NCI-H345 treated with DMSO at 0.1 percent for 48 hours (cell line): ENCODE results near the gene SLC35A3.
"Not testable (repeated sequence)": the region's sequence is repeated elsewhere in the genome, so short reads cannot be mapped to it uniquely, and the experiment has no call there.

Experiments
- DNase-seq: peaks from one replicate; lab custom pipeline; 2025; ENCODE audit not compliant: unreplicated experiment; lab: John Stamatoyannopoulos, UW

SLC35A3 gene

DNA sequence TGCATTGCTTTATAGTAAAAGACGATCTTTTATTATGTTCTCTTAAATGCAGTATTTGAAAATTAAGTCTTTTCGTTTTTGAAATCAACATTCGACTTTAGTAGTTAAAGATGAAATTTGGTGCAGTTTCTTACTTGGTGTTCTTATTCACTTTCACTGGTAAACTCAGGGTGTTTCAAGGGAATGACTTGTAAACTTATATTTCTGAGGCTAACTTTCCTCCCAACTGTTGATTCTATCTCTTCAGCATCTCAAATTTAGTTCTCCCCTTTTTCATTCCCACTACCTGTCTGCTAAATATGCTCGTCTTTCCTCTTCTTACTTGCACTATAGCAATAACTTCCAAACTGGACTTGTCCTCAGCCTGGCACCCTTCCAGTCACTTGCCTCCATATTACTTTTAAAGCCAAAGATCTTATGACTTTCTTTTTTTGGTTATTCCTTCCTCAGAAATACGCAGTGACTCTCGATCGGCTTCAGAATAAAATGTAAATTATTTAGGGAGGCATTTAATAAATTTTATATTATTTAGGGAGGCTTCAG, 988 bp downstream of the SLC35A3 start:
- DNase-seq: no peak

DNA sequence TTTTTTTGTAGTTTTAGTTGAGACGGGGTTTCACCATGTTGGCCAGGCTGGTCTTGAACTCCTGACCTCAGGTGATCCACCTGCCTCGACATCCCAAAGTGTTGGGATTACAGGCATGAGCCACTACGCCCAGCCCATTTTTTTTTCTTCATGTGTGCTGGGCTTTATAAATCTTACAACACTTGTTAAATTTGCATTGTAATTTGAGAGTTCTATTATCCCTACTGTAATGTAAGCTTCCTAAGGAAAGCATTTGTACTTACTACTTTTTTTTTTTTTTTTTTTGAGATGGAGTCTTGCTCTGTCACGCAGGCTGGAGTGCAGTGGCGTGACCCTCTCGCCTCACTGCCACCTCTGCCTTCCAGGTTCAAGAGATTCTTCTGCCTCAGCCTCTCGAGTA, 2.3 kb downstream of the SLC35A3 start:
- DNase-seq: not testable (repeated sequence)

DNA sequence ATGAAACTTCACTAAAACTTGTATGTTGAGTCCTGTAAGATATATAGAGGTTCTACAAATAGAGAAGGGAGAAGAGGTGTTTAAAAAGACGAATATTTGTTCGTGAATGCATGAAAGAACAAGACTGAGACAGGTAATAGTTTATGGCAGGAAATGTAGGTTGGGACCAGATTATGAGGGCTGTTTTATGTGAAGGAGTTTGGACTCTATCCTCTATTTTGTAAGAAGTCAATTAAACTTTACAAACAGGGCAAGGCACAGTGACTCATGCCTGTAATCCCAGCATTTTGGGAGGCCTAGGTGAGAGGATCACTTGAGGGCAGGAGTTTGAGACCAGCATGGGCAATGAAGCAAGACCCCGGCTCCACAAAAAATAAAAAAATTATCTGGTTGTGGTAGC, 5.7 kb downstream of the SLC35A3 start:
- DNase-seq: no peak

DNA sequence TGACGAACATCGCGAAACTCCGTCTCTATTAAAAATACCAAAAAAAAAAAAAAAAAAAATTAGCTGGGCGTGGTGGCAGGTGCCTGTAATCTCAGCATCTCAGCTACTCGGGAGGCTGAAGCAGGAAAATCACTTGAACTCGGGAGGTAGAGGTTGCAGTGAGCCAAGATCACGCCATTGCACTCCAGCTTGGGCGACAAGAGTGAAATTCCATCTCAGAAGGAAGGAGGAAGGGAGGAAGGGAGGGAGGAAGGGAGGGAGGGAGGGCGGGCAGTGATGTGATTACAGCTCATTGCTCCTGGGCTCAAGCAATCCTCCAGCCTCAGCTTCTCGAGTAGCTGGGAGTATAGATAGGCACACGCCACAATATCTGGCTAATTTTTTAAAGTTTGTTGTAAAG, 7.5 kb downstream of the SLC35A3 start:
- DNase-seq: not testable (repeated sequence)

DNA sequence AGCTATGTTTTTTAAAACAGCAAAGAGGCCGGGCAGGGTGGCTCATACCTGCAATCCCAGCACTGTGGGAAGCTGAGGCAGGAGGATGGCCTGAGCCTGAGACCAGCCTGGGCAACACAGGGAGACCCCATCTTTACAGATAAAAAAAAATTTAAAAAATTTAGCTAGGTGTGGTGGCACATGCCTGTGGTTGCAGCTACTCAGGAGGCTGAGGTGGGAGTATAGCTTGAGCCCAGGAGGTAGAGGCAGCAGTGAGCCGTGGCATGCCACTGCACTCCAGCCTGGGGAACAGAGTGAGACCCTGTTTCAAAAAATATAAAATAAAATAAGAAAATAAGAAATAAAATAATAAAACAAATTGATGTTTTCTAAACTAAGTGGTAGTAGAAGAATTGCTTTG, 8.4 kb downstream of the SLC35A3 start:
- DNase-seq: no peak

DNA sequence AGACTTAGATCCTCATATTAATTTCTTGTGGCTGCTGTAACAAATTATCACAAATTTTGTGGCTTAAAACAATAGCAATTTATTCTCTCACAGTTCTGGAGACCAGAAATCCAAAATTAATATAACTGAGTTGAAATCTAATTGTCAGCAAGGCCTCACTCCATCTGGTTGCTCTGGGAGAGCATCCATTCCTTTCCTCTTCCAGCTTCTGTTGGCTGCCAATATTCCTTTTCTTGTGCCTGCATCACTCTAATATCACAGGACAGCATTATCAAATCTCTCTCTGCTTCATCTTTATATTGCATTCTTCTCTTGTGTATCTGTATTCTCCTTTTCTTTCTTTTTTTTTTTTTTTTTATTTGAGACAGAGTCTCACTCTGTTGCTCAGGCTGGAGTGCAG, 9.3 kb downstream of the SLC35A3 start:
- no peak for DNase-seq

DNA sequence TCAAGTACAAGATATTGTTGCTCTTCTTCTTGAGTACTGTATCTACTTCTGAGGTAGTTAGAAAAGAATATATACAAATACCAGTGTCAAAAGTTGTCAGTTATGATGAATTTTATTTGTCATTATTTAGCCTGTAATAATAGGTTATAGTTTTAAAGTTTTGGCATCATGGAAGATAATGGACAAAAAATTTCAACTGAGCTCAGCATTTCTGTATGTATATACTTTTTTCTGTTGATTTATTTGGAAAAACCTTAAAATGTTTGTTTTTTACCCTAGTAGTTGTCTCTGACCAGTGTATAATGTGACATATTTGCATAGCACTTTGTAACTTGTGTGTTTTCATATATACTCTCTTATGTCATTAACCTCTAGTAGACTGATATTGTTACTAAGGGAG, 11.1 kb downstream of the SLC35A3 start:
- DNase-seq: no peak

DNA sequence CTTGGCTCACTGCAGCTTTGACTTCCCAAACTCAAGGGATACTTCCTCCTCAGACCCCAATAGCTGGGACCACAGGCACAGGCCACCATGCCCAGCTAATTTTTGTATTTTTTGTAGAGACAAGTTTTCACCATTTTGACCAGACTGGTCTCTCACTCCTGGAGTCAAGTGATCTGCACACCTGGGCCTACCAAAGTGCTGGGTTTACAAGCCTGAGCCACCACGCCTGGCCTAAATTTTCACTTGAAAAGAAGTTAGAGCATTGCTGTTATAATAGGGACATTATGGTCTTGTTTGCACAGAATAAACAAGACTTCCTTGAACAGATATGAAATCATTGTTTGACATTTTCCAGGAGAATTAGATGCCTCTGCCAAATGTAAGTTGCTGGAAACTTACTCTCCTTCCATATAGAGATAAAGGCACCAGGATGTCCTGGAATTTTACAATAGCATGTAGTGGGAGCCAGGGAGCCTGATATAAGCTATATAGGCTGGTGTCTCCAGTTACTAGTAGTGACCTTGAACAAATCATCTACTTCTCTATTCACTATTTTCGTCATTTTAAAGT, 16.9 kb downstream of the SLC35A3 start:
- DNase-seq: no peak

DNA sequence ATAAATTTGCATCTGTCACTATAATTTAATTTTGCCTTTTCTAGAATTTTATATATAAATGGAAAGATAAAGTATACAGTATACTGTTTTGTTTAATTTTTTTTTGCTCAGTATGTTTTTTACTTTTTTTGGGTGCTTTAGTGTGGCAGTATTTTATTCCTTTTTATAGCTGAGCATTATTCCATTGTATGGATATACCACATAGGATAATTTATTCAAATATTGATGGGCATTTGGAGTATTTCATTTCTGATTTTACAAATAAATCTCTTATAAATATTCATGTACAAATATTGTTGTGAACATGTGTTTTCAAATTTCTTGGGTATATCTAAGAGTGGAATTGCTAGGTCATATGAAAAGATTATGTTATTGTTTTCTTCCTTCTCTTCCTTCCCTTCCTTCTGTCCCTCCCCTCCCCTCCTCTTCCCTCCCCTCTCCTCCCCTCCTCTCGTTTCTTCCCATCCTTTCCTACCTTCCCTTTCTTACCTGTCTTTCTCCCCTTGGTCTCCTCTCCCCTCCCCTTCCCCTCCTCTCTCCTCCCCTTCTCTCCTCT, 18.5 kb downstream of the SLC35A3 start:
- no peak for DNase-seq

DNA sequence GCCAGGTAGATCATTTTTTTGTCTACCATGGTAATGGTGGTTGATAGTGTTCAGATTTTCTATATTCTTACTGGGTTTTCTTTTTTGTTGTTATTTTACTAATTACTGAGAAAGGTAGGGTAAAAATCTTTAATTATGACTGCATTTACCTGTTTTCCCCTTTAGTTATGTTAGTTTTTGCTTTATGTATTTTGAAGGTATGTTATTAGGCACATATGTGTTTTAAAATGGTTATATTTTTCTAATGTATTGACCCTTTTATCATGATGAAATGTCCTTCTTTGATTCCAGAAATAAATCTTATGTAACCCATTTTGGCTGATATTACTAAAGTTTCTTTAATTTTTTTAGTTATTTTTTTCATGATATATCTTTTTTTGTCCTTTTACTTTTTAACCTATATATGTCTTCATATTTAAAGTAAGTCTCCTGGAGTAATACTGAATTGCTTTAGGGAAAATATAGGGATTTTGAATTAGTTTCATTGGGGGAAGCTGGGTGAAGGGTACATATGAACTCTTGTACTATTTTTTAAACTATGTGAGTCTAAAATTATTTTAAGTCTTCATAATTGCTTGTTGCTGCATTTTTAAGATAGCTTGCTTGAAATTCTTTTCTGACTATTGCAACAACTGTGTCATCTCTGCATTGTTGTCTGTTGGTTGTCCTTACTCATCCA, 22.4 kb downstream of the SLC35A3 start:
- no peak for DNase-seq

DNA sequence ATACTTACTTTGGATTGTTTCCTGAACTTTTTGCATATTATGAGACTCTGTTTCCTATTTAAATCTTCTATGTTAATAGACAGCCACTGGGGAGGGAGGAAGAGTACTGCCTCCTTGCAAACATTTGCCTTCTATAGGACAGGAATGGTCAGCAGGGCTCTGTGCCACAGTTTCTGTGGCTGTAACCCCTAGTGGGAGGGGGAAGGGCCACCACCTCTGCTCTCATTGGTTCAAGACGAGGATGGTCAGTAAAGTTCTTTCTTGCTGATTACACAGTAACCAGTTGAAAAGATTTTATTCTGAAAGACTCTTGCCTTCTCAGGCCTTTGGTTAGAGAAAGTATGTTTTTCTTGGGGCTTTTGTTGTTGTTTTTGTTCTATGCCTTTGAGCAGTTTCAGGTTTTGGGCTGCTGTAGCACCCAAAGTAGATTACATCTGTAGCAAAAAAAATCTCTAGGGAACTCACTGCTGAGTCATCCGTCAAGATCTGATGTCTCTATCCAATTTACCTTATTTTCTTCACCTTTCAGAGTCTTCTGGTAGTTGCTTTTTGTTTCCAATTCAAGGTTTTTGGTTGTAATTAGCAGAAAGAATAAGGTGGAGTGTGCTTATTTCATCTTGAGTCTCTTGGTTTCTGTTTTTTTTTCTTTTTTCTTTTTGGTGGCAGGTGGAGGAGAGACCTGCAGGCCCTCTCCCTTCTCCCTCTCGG, 23.1 kb downstream of the SLC35A3 start:
- DNase-seq: no peak

DNA sequence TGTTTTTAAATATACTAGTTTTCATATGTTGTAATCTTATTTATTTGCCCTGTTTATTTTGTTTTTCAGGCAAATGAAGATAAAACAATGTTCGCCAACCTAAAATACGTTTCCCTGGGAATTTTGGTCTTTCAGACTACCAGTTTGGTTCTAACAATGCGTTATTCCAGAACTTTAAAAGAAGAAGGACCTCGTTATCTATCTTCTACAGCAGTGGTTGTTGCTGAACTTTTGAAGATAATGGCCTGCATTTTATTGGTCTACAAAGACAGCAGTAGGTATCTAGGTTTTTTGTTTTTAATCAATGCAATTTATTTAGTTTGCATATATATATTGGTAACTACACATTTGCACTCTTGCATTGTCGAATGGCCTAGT, 23.7 kb downstream of the SLC35A3 start:
- DNase-seq: no peak

DNA sequence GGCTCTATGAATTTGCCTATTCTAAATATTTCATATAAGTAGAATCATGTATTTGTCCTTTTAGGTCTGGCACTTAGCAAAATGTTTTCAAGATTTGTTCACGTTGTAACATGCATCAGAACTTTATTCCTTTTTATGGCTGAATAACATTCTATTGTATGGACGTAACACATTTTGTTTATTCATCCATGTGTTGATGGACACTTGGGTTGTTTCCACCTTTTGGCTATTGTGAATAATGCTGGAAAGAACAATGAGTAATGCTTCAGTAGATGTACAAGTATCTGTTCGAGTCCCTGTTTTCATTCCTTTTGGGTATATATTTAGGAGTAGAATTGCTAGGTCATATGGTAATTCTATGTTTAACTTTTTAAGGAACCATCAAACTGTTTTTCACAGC, 24.7 kb downstream of the SLC35A3 start:
- DNase-seq: no peak

DNA sequence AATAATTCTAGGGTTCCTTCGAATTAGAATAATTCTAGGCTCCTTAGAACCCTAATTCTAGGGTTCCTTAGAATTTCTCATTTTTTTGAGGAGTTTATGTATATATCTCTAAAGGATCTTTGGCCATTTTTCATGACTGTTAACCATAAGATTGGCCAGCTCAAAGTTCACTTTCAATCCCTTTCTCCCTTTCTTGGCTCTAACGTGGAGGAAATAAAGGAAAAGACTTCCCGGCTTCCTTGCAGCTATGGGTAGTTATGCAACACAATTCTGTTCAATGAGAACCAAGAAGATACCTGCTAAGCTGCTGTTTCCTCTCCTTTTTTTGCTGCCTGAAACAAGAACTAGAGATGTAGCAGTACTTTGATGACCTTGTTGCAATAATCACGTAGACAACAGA, 27.2 kb downstream of the SLC35A3 start:
- no peak for DNase-seq

DNA sequence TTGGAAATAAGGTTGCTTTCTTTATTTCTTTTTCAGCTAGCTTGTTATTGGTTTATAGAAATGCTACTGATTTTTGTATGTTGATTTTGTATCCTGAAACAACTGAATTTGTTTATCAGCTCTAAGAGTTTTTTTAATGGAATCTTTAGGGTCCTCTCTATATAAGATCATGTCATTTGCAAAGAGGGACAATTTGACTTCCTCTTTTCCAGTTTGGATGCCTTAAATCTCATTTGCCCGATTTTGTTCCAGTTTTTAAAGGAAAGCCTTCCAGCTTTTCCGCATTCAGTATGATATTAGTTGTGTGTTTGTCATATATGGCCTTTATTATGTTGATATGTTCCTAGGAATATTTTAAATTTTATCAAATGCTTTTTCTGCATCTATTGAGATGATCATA, 31.7 kb downstream of the SLC35A3 start:
- no peak for DNase-seq

DNA sequence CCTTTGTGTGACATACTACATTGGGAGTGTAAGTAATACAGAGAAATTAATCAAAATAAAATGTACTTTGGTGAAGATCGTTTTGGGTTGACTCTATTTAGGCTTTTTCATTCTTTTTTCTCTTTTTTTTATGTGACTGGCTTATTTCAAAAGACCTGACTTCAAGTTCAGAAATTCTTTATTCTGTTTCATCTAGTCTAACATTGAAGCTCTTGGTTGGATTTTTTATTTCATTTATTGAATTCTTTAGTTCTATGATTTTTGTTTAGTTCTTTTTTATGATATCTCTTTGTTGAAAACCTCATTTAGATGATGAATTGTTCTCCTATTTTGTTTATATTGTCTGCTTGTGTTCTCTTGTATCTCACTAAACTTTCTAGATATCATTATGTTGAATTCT, 35.6 kb downstream of the SLC35A3 start:
- no peak for DNase-seq

DNA sequence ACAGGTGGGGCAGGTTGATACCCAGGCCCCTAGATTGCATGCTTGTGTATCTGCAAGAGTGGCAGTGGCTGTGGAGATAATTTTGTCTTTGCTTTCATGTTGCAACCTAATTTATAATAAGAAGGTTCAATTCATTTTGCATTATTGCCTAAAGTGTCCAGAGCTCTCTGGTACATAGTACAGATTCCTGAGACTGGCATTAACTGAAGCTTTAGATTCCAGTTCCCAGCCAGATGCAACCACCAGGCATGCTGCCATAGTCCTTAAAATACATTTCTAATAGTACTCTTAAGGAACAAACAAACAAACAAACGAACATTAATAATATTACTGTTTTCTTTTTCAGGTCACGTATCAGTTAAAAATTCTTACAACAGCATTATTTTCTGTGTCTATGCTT, 36.9 kb downstream of the SLC35A3 start:
- DNase-seq: no peak

DNA sequence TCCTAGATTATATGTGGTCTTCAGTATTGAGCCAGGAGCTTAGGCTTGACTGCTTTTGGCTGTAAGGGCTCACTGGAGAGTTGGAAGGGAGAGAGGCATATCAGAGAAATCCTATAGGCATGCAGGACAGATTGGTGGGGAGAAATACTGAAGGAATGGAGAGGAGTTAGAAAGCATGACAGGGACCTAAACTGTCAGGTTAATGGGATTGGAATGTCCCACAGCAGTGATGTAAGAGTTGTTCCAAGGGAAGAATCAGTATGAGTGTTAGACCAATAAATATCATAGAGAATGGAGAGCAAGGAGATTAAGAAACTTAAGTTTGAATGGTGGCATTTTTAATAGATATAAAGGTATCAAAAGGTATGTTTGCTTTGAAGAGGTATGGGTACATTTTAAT, 39.7 kb downstream of the SLC35A3 start:
- DNase-seq: no peak

DNA sequence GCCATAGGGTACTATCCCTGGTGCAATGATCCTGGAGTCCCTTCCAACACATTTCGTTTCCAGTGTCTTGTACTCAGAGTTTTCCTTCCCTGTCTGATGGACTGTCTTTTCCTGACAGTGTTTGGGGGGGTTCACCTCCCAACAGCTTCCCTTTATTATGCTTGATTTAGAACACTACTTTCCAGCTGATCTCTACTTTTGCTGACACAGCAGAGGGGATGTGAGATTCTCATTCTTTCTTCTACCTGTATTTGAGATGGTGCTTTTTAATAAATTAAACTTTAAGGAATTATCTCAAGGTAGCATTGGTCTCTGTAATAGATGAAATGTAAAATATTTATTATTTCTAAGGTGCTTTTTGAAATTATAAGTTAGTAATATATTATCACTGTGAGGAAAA, 41.0 kb downstream of the SLC35A3 start:
- no peak for DNase-seq

DNA sequence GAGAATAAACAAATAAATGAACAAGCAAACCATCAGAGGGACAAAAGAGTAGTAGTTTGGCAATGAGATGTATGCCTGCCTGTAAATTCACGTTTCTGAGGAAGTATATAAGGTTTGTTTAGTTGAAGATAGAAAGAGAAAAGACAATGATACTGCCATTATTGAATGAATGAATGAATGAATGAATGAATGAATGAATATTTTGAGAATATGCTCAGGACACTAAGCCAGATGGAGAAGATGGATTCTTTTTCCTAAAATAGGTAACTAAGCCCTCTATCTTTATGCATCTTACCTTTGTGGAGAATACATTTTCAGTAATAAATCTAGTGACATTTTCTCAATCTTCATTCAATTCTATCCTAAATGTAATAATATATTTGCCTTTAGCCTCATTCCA, 49.4 kb downstream of the SLC35A3 start:
- no peak for DNase-seq

DNA sequence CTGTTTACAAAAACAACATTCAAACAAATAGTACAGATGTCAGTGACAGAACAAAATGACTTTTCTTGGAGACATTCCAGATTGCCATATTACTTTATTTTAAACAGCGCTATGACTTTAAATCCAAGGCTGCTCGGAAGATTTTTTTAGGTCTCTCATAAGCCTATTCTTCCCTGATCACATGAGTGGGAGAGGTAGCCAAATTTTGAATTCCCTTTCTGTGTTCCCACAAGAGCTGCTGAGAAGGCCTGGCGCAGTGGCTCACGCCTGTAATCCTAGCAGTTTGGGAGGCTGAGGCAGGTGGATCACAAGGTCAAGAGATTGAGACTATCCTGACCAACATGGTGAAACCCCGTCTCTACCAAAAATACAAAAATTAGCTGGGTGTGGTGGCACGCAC, 53.7 kb downstream of the SLC35A3 start:
- DNase-seq: no peak

DNA sequence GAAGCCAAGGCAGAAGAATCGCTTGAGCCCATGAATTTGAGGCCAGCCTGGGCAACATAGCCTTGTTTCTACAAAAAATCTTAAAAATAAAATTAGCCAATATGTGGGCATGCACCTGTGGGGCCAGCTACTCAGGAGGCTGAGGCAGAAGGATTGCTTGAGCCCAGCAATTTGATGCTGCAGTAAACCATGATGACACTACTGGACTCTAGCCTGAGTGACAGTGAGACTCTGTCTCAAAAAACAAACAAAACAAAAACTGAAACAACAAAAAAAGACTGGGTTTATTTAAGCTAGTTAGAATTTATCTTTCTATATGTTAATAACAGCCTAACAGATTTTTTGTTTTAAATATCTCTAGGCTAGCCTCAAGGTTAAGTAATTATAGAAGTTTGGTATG, 57.4 kb downstream of the SLC35A3 start:
- no peak for DNase-seq
